GM12875 (cell line): Measurements from ENCODE around the gene INO80C.

ENCODE experiments used
- H3K4me3 ChIP-seq: one replicate; pipeline ENCODE4 v1.5.1; 2011; ENCODE audit warnings: low read depth, low read length, control low read depth
- TF ChIP-seq, protein P1 (sequence below): IDR thresholded peaks from 2 replicates; pipeline ENCODE4 v1.5.1; 2011; ENCODE audit warnings: low read depth, mild to moderate bottlenecking, control low read depth, inconsistent platforms, low read length, moderate library complexity, borderline replicate concordance; ENCODE audit not compliant: insufficient read depth

The INO80C gene

DNA sequence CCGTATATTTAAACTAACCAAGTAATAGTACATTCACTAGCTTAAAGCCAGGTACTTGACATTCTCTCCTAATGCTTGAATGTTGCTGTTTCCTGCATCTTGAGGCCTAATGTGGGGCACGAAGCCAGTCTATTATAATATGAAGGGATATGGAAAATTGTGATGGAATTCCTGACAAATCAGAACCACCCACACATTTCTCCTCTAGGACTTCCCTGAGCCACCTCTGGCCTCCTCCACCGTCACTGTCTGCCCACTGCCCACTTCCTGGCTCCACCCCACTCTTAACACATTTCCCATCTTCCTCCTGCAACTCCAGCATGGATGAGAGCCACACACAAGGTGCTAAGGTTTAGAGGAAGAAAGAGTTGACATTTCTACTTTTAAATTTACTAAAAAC, 19.0 kb upstream of the INO80C start:
- no peak overlapping the region for H3K4me3 ChIP-seq

DNA sequence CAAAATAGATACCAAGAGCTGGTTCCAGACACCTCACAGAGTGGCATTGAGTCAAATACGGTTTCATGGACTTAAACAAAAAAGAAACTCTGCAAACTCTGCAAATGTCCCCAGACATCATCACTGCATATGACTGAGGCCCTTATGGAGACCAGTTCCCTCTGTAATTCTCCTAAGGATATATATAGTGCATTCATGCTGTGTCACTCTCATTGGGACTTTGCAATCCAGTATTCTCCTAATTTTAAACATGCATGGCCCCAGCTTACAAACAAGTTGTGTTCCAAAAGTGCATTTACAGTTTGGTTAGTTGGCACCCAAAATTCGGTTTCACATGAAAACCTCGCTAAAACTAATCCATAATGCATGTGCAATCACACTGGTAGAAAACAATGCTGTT, 18.6 kb upstream of the INO80C start:
- H3K4me3 ChIP-seq: no peak overlapping the region
- TF ChIP-seq, protein P1, sequence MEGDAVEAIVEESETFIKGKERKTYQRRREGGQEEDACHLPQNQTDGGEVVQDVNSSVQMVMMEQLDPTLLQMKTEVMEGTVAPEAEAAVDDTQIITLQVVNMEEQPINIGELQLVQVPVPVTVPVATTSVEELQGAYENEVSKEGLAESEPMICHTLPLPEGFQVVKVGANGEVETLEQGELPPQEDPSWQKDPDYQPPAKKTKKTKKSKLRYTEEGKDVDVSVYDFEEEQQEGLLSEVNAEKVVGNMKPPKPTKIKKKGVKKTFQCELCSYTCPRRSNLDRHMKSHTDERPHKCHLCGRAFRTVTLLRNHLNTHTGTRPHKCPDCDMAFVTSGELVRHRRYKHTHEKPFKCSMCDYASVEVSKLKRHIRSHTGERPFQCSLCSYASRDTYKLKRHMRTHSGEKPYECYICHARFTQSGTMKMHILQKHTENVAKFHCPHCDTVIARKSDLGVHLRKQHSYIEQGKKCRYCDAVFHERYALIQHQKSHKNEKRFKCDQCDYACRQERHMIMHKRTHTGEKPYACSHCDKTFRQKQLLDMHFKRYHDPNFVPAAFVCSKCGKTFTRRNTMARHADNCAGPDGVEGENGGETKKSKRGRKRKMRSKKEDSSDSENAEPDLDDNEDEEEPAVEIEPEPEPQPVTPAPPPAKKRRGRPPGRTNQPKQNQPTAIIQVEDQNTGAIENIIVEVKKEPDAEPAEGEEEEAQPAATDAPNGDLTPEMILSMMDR: no peak

More for the DNA sequence above, 19.0 kb upstream of the INO80C start:
- TF ChIP-seq, protein P1: no peak

DNA sequence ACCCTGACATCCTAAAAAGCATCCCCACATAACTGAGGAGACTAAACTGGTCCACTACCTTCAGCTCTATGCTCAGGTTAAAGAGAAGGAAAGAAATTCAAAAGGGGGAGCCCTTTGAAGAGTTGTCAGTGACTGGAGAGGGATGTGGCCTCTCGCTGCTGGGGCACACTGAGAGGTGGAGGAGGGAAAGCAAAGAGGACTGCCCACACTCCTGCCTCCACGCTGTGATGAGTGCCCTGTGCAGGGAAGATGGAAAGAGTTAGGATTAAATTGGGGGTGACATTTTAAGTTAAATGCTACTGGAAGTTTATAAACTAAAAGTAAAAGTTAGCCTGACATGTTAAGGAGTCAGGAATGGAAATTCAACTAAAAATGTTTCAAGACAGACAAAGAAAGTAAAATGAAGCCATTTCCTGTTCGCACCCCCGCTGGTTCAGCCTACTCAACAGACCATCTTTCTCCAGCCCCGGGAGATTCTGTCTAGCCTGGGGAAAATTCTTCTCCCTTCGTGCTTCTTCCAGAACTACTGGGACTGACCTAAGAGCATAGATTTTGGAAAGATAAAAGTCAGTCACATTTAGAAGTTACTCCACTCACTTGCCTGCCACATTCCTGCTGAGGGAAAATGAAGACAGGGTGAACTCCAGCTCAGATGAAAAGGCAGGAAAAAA, 17.8 kb upstream of the INO80C start:
- no peak overlapping the region for H3K4me3 ChIP-seq
- TF ChIP-seq, protein P1: no peak

DNA sequence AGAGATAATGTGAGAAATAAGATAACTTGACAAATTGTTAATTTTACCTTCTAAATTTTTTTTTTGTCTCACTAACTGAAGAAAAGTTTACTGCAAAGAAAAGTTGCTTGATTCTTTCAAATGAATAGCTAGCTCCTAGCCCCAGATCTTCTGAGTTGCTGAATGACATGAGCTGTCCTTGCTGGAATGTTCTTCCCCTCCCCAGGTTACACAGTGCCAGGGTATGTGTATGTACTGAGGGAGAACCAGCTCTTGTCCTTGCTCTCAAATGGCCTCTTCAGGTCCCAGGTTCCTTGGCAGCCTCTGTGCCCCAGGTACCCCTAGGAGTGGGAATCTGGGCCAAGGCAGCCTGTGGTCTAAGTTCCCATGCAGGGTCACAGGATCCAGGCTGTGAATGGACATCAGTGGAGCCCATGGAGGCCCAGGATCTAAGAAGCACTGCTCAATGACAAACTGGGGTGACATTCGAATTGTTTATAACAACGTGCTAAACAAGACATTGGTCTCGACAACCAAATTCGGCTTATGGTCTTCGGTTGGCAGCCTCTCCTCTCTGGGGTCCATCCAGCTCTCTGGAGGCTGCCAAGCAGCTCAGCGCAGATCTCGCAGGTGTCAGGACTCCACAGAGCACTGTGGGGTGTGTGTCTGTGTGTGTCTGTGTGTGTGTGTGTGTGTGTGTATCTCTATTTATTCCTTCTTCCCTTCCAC, 17.1 kb upstream of the INO80C start:
- TF ChIP-seq, protein P1: no peak

DNA sequence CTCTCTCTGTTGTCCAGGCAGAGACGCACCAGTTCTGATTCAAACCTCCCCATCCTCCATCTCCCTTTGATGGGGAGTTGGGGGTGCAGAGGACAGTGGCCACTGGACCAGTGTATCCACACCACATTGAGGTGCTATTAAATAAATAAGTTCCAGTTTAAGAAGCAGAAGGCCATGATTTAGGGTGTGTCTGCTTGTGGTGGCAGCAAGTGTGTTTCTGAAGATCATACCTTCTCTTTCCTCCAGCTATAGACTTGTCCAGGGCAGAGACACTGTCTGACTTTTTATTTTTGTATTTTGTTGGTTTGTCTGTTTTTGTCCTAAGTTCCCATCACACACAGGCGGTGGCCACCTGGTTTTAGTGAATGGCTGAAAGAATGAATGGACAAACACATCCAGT, 16.5 kb upstream of the INO80C start:
- no peak overlapping the region for H3K4me3 ChIP-seq
- TF ChIP-seq, protein P1: no peak

More for the DNA sequence above, 17.1 kb upstream of the INO80C start:
- H3K4me3 ChIP-seq: no peak overlapping the region

DNA sequence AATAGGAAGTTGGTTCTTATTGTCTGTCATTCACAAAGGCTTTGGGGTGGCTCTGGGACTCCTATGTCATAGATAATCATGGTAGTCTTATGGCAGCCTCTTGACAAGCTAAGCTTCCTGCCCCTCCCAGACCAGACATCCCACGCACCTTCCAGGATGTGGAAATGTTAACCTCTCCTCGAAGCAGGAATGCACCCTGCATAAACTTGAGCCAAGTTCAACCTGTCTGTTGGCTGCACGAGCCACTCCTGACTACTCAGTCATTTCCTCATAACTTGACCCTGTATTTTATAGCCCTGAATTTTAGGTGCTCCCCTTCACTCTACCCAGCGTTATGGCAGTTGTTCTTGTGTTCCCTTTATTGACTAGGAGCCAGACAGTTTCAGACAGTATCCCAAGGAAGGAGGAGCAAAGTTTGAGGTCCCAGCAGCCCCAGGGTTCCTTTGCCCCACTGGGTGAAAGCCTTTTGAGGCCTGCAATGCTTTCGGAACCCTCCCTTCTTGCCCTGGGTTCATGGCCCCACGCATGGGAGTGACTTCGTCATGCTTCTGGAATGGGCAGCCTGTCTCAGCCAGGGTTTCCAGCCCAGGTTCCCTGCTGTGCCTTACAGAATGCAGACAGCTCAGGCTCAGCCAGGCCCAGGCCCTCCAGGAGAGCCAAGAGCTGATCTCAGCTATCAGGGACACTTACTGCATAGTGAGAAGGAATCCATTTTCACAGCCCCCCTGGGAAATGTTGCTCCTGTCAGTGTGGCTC, 15.6 kb upstream of the INO80C start:
- no peak overlapping the region for H3K4me3 ChIP-seq
- TF ChIP-seq, protein P1: no peak
